ACC112 (cell line): ENCODE measurements around the gene PRRT1B.
"Not testable (repeated sequence)": the region's sequence is repeated elsewhere in the genome, so short reads cannot be mapped to it uniquely, and the experiment has no call there.

Source experiments
- H2AFZ ChIP-seq: fragments of 200-600 bp; sonication (generic); one replicate; pipeline ENCODE4 v1.6.0; 2017; ENCODE audit warnings: antibody characterized with exemption, low read length; ENCODE audit not compliant: unreplicated experiment
- H3K27ac ChIP-seq: fragments of 200-600 bp; sonication (generic); 2 replicates; pipeline ENCODE4 v1.5.1; 2014; ENCODE audit warnings: low read depth, mild to moderate bottlenecking, antibody characterized with exemption, low read length, moderate library complexity
- H3K27me3 ChIP-seq: fragments of 200-600 bp; sonication (generic); 2 replicates; pipeline ENCODE4 v1.6.1; 2014; ENCODE audit warnings: mild to moderate bottlenecking, antibody characterized with exemption, low read length, moderate library complexity, mixed read lengths; ENCODE audit not compliant: insufficient read depth
- H3K36me3 ChIP-seq: fragments of 200-600 bp; sonication (generic); 2 replicates; pipeline ENCODE4 v1.6.1; 2016; ENCODE audit warnings: mild to moderate bottlenecking, antibody characterized with exemption, low read length, moderate library complexity, mixed read lengths; ENCODE audit not compliant: insufficient read depth
- H3K4me1 ChIP-seq: fragments of 200-600 bp; sonication (generic); one replicate; pipeline ENCODE4 v1.6.1; 2016; ENCODE audit warnings: low read length, mixed read lengths; ENCODE audit not compliant: insufficient read depth, unreplicated experiment, control insufficient read depth
- H3K4me3 ChIP-seq: fragments of 200-600 bp; sonication (generic); 2 replicates; pipeline ENCODE4 v1.5.1; 2014; ENCODE audit warnings: mild to moderate bottlenecking, low read depth, low read length
- H3K79me2 ChIP-seq: fragments of 200-600 bp; sonication (generic); one replicate; pipeline ENCODE4 v1.6.0; 2016; ENCODE audit warnings: low read length; ENCODE audit not compliant: control insufficient read depth, unreplicated experiment, insufficient read depth

Gene PRRT1B

DNA sequence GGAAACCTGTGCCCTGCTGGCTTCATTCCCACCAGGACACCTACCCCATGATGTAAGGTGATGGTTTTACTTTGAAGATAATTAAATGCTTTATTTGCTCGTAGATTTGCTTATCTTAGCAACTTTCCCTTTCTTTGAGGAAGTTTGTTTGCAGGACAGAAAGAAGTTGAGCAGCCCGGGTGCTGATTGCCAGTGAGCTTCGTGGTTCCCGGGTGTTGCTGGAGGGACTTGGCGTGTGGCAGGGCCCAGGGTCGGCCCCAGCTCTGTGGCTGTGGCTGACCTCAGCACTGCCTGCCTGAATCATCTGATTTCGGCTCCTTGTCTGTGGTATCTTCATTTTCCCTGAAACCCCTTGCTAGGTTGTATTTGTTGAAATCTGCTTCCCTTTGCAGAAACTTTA lies 33.9 kb upstream of the PRRT1B start:
- H3K36me3 ChIP-seq, result peaks cover 17% of the 10 kb centered on the region; the same call in 1 of the 2 replicates

DNA sequence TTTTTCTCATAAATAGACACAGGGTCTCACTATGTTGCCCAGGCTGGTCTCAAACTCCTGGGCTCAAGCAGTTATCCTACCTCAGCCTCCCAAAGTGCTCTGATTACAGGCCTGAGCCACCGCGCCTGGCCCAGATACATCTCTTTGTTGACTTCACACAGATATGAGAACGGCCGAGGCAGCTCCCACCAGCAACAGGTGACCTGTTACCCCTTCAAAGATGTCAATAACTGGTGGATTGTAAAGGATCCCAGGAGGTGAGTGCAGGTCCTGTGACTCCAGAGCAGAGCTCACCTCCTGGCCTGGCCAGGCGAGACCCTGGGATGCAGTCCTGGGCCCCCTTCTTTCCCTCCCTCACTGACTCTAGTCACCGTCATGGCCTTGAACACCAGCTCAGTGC lies 33.4 kb upstream of the PRRT1B start:
- Histone ChIP-seq H3K27ac (no peak overlapping the region), H3K4me1 (no peaks in the 10 kb centered on the region), H3K27me3 (no peaks in the 10 kb centered on the region), H2AFZ (no peak overlapping the region), H3K4me3 (no peak overlapping the region), H3K79me2 (no peaks in the 10 kb centered on the region), H3K36me3 (peaks cover 21% of the 10 kb centered on the region; the same call in 1 of the 2 replicates)

More for the DNA sequence above, 33.9 kb upstream of the PRRT1B start:
- Histone ChIP-seq H3K4me1 (no peaks in the 10 kb centered on the region), H2AFZ (no peak overlapping the region), H3K27me3 (no peaks in the 10 kb centered on the region), H3K27ac (no peak overlapping the region), H3K79me2 (no peaks in the 10 kb centered on the region), H3K4me3 (no peak overlapping the region)

DNA sequence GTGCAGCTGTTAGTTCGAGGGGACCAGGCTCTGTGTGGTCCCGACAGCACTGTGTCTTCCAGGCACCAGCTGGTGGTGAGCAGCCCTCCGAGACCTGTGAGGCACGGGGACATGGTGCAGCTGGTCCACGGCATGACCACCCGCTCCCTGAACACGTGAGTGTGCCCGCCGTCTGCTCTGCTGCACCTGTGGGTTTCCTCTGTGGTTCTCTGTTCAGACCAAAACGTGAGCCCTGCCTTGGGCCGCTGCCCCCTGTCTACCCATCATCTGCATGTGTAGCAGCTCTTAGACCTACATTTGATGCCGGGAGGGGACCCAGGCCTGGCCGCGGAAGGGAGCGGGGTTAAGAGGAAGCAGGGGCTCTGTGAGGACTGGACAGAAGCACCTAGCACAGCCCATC lies 32.1 kb upstream of the PRRT1B start:
- no peaks in the 10 kb centered on the region for H3K4me1 ChIP-seq
- H3K27ac ChIP-seq, result no peak overlapping the region
- H3K79me2 ChIP-seq, result no peaks in the 10 kb centered on the region
- H3K36me3 ChIP-seq, result peaks cover 22% of the 10 kb centered on the region; the same call in 1 of the 2 replicates
- no peak overlapping the region for H2AFZ ChIP-seq
- H3K4me3 ChIP-seq, result no peak overlapping the region
- no peaks in the 10 kb centered on the region for H3K27me3 ChIP-seq

DNA sequence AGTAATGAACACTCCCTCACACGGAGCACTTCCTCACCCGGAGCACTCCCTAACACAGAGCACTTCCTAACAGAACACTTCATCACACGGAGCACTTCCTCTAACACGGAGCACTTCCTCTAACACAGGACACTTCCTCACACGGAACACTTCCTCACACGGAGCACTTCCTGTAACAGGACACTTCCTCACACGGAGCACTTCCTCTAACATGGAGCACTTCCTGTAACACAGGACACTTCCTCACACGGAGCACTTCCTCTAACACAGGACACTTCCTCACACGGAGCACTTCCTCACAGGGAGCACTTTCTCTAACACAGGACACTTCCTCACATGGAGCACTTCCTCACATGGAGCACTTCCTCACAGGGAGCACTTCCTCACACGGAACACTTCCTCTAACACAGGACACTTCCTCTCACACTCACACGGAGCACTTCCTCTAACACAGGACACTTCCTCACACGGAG lies 29.7 kb upstream of the PRRT1B start:
- H3K79me2 ChIP-seq, H2AFZ ChIP-seq, H3K4me1 ChIP-seq, H3K4me3 ChIP-seq, H3K27me3 ChIP-seq, H3K27ac ChIP-seq: not testable (repeated sequence)
- H3K36me3 ChIP-seq, result peaks cover 28% of the 10 kb centered on the region; the same call in 1 of the 2 replicates

- H3K27me3 ChIP-seq, result no peaks in the 10 kb centered on the region
- peaks cover 23% of the 10 kb centered on the region; the same call in 1 of the 2 replicates for H3K36me3 ChIP-seq
Observed at GRCh38 chr9:131516100-131516499, 29.2 kb upstream of the PRRT1B start.

DNA sequence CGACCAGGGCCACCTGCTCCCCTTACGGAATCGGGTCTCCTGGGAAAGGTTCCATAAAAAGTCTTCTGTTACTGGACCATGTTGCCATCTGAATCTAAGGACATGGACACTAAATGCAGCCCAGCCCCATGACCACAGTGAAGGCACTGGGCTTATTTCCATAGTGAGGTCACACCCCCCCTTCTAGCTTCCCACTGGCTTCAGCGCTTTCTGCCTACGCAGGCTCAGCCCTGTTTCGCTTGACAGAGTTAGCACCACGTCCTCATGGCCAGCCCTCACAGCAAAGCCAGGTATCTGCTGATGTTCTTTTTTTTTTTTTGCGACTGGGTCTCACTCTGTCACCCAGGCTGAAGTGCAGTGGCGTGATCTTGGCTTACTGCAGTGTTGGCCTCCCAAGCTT lies 28.4 kb upstream of the PRRT1B start:
- no peaks in the 10 kb centered on the region for H3K27me3 ChIP-seq
- no peak overlapping the region for H3K4me3 ChIP-seq
- H3K79me2 ChIP-seq, result no peaks in the 10 kb centered on the region
- no peak overlapping the region for H3K27ac ChIP-seq
- H3K4me1 ChIP-seq, result no peaks in the 10 kb centered on the region
- no peak overlapping the region for H2AFZ ChIP-seq
- H3K36me3 ChIP-seq, result peaks cover 19% of the 10 kb centered on the region; the same call in 1 of the 2 replicates

More at GRCh38 chr9:131516100-131516499, 29.2 kb upstream of the PRRT1B start:
- Histone ChIP-seq H3K79me2 (no peaks in the 10 kb centered on the region), H2AFZ (no peak overlapping the region), H3K4me1 (no peaks in the 10 kb centered on the region), H3K4me3 (no peak overlapping the region), H3K27ac (no peak overlapping the region)

GRCh38 chr9:131517761-131518190 lies 27.5 kb upstream of the PRRT1B start:
- Histone ChIP-seq H3K27me3 (no peaks in the 10 kb centered on the region), H3K79me2 (no peaks in the 10 kb centered on the region), H3K27ac (no peak overlapping the region), H3K4me3 (no peak overlapping the region), H3K4me1 (no peaks in the 10 kb centered on the region), H3K36me3 (peaks cover 19% of the 10 kb centered on the region; the same call in 1 of the 2 replicates), H2AFZ (no peak overlapping the region)

DNA sequence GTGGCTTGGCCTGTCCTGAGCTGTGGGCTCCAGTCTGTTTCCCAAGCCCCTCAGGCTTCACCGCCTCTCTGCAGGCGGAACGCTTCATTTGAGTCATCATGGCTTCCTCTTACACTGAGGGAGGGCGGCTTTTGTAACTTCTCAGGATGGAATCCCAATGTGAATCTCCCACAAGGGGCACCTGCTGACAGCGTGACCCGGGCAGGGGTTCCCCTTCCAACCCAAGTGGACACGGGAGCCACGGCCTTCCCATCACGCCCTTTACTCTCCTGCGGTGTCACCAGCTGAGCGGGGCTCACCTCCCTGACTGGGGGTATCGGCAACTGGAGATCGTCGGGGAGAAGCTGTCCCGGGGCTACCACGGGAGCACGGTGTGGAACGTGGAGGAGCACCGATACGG lies 26.8 kb upstream of the PRRT1B start:
- Histone ChIP-seq H2AFZ (no peak overlapping the region), H3K27ac (no peak overlapping the region), H3K27me3 (no peaks in the 10 kb centered on the region), H3K36me3 (peaks cover 19% of the 10 kb centered on the region; the same call in 1 of the 2 replicates), H3K4me3 (no peak overlapping the region), H3K79me2 (no peaks in the 10 kb centered on the region), H3K4me1 (no peaks in the 10 kb centered on the region)

- no peaks in the 10 kb centered on the region for H3K27me3 ChIP-seq
- no peak overlapping the region for H3K27ac ChIP-seq
- no peaks in the 10 kb centered on the region for H3K79me2 ChIP-seq
- peaks cover 17% of the 10 kb centered on the region; the same call in 1 of the 2 replicates for H3K36me3 ChIP-seq
- no peak overlapping the region for H2AFZ ChIP-seq
- H3K4me3 ChIP-seq, result no peak overlapping the region
- H3K4me1 ChIP-seq, result no peaks in the 10 kb centered on the region
Observed at GRCh38 chr9:131520503-131520902, 24.8 kb upstream of the PRRT1B start.

DNA sequence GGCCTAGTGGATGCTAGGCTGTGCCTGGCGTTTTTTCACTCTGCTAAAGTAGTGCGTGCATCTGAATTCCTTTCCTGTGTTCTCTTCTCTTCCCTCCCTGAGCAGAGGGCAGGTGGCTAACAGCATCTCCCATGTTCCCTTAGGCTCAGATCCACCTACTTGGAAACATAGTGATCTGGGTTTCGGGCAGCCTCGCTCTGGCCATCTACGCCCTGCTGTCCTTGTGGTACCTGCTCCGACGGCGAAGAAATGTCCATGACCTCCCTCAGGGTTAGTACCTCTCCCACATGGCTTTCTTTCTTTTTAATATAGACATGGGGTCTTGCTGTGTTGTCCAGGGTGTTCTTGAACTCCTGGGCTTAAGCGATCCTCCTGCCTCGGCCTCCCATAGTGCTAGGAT lies 24.1 kb upstream of the PRRT1B start:
- Histone ChIP-seq H3K36me3 (peaks cover 16% of the 10 kb centered on the region; the same call in 1 of the 2 replicates), H3K79me2 (no peaks in the 10 kb centered on the region), H3K4me3 (no peak overlapping the region), H3K27ac (no peak overlapping the region), H3K4me1 (no peaks in the 10 kb centered on the region), H2AFZ (no peak overlapping the region), H3K27me3 (no peaks in the 10 kb centered on the region)

GRCh38 chr9:131521822-131522221 lies 23.5 kb upstream of the PRRT1B start:
- H3K36me3 ChIP-seq, result peaks cover 12% of the 10 kb centered on the region; the same call in 1 of the 2 replicates
- no peak overlapping the region for H3K27ac ChIP-seq
- H2AFZ ChIP-seq, result no peak overlapping the region
- no peaks in the 10 kb centered on the region for H3K27me3 ChIP-seq
- H3K4me1 ChIP-seq, result no peaks in the 10 kb centered on the region
- no peak overlapping the region for H3K4me3 ChIP-seq
- H3K79me2 ChIP-seq, result no peaks in the 10 kb centered on the region
